Activated T-helper 2 cell treated with anti-CD3 and anti-CD28 coated beads, Interferon-gamma antibody, Interleukin-2, Interleukin-4, amounts not matched to agents 10 μg/mL and 5 μg/mL and 100 μg/mL, durations not matched to agents 14 hours and 24 hours and 36 hours (primary cell): ENCODE results near the gene PPT2. TPM values are rescaled to one million over a fixed set of nuclear protein-coding genes. Genes with fewer than 3 reads are reported as not detected.
"Not testable (repeated sequence)": the region's sequence is repeated elsewhere in the genome, so short reads cannot be mapped to it uniquely, and the experiment has no call there.

Experiments used
- DNase-seq: peaks from one replicate; pipeline ENCODE4 v3.0.0; 2021; ENCODE audit warnings: low spot score
- H3K27ac Mint-ChIP-seq: one replicate; pipeline ENCODE4 v1.8.0; 2021; ENCODE audit warnings: mixed read lengths
- H3K27me3 Mint-ChIP-seq: one replicate; pipeline ENCODE4 v1.8.0; 2021; ENCODE audit warnings: low read depth, mixed read lengths
- H3K36me3 Mint-ChIP-seq: one replicate; pipeline ENCODE4 v1.8.0; 2021; ENCODE audit warnings: low read depth, mixed read lengths
- H3K4me1 Mint-ChIP-seq: one replicate; pipeline ENCODE4 v1.8.0; 2021; ENCODE audit warnings: low read depth, mixed read lengths
- H3K4me3 Mint-ChIP-seq: one replicate; pipeline ENCODE4 v1.8.0; 2021; ENCODE audit warnings: low read depth, mild to moderate bottlenecking, moderate library complexity, mixed read lengths
- H3K9me3 Mint-ChIP-seq: one replicate; pipeline ENCODE4 v1.8.0; 2021; ENCODE audit warnings: mixed read lengths
- intact Hi-C: fragments of 100-400 bp; cut with micrococcal nuclease; formaldehyde crosslinking; loops from one replicate; pipeline ENCODE4 v1.15.1; 2023
- total RNA-seq: library from RNA; stranded (reverse); gene quantifications from 2 replicates; pipeline ENCODE4 v1.2.3, GENCODE V29; 2022

The PPT2 gene
- total RNA-seq, 1 donor from 2014 or later, result 11.5 TPM

- H3K36me3 Mint-ChIP-seq, result peaks cover 70% of the 10 kb centered on the region
- no peak for DNase-seq
- H3K27me3 Mint-ChIP-seq, result no peaks in the 10 kb centered on the region
- intact Hi-C loops, result no loop called here
- no peak within 1 kb of the TSS for H3K4me3 Mint-ChIP-seq
- H3K27ac Mint-ChIP-seq, result peak within 1 kb of the TSS; percentile 12
- peaks cover 41% of the 10 kb centered on the region for H3K4me1 Mint-ChIP-seq
- H3K9me3 Mint-ChIP-seq, result no peaks in the 10 kb centered on the region
Measured at GRCh38 chr6:32184084-32184640, 30.2 kb downstream of the PPT2 start, which contains the start of gene AGER. Gene AGER (minus strand): TSS chr6:32184253. CDS start chr6:32184222, 31 bp downstream.

- intact Hi-C loops, H3K27me3 Mint-ChIP-seq, H3K9me3 Mint-ChIP-seq, H3K4me3 Mint-ChIP-seq, DNase-seq: not testable (repeated sequence)
- Mint-ChIP-seq H3K4me1 (peaks cover 31% of the 10 kb centered on the region), H3K27ac (peak overlapping the region; percentile 80), H3K36me3 (peaks cover 68% of the 10 kb centered on the region)
Measured at GRCh38 chr6:32185681-32186131, 31.8 kb downstream of the PPT2 start.

DNA sequence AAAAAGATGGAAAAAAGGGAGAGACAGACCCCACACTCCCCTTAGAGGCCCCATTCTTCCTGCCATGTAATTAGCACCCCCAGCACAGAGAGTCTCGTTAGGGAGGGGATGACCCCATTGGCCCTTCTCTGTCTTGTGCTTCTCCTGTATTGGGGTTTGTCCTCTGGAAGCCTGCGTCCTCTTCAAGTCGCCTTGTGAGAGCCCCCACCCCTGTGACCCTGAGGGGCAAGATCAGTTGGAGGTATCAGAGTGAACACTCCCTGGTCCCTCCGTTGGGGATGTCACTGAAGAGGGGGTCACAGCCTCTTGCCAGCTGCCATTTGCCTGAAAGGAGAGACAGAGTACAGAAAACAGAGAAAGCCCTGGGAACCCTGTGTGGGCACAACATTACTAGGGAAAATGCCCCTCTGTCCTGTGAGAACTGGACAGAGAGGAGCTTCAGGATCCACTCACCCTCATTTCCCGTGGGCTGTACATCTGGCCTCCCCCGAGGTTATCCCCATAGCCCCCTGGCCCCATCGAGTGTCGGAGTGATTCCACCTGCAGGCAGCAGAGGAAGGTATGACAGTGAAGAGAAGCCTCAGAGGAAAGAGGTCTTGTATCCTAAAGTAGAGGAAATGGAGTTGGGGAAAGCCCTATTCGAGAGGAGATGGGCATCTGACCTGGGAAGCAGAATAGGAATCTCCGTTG, 32.4 kb downstream of the PPT2 start:
- intact Hi-C loops, H3K4me3 Mint-ChIP-seq, H3K9me3 Mint-ChIP-seq, DNase-seq, H3K27me3 Mint-ChIP-seq: not testable (repeated sequence)
- peak overlapping the region; percentile 80 for H3K27ac Mint-ChIP-seq
- peaks cover 33% of the 10 kb centered on the region for H3K4me1 Mint-ChIP-seq
- peaks cover 67% of the 10 kb centered on the region for H3K36me3 Mint-ChIP-seq

- Mint-ChIP-seq H3K36me3 (peaks cover 72% of the 10 kb centered on the region), H3K27me3 (no peaks in the 10 kb centered on the region), H3K4me3 (peak overlapping the region; percentile 14), H3K9me3 (no peaks in the 10 kb centered on the region), H3K27ac (peak overlapping the region; percentile 80), H3K4me1 (peaks cover 37% of the 10 kb centered on the region)
- intact Hi-C loops, result no loop called here
- no peak for DNase-seq
Measured at GRCh38 chr6:32187009-32187709, 33.2 kb downstream of the PPT2 start.

DNA sequence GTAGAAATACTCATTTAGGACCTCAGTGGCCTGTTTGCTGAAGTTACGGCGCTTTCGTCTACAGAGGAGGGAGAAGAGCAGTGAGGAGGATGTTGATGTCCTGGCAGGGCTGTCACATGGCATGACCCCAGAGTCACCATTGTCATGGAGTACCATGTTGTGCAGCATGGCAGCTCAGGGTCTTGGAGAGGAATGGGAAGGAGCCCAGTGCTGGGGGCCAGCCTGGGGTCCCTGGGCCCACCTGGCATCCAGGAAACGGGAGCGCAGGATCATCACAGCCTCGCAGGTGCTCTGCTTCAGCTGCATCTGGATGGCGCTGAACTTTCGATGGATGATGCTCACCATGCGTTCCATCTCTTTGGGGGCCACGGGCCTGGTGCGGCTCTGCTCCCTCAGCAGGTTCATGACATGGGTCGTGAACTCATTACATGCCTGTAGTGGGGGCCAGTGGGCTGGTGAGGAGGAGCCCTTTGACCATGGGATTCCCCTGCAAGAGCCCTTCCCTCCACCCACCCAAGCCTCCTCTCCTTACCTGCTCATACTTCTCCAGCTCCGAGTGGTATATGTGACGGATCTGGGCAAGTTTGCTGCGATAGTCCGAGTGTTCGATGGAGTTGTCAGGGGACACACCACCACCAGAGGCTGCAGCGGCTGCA, 33.9 kb downstream of the PPT2 start:
- H3K9me3 Mint-ChIP-seq, DNase-seq, intact Hi-C loops, H3K27me3 Mint-ChIP-seq: not testable (repeated sequence)
- H3K4me1 Mint-ChIP-seq, result peaks cover 38% of the 10 kb centered on the region
- H3K27ac Mint-ChIP-seq, result peak overlapping the region; percentile 57
- H3K4me3 Mint-ChIP-seq, result peak overlapping the region; percentile 19
- H3K36me3 Mint-ChIP-seq, result peaks cover 66% of the 10 kb centered on the region

DNA sequence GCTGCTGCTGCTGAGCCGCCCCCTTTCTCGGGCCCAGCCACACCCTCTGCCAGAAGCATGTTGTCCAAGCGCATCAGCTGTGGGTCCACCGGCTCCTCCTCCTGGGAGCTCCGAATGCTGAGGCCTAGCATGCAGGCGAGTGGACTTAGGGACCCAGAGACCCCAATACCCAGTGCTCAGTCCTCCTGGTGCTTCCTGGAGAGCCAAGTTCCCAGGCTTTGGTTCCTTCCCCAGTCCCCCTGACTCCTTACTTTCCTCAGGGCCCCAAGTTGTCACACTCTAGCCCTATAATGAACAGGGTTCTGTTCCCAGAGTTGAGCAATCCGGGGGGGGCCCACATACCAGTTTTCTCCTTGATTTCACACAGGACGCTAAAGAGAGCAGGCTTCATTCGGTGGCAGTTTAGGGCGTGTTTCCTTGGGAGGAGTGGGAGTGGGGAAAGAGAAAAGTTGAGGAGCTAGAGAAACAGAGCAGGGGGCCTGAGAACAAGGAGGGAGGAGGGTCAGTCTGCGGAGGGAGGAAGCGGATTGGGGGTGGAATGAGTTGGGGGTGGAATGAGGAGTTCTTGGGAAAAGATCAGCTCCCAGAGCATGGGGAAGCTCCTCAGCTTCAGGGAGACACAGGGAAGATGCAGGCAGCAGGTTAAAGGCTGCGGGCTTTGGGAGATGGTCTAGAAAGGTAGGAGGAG, 34.6 kb downstream of the PPT2 start:
- Mint-ChIP-seq H3K9me3 (no peaks in the 10 kb centered on the region), H3K27ac (peak overlapping the region; percentile 78), H3K36me3 (peaks cover 64% of the 10 kb centered on the region), H3K4me3 (peak overlapping the region; percentile 84), H3K4me1 (peaks cover 39% of the 10 kb centered on the region), H3K27me3 (no peaks in the 10 kb centered on the region)
- no peak for DNase-seq
- intact Hi-C loops, result no loop called here

DNA sequence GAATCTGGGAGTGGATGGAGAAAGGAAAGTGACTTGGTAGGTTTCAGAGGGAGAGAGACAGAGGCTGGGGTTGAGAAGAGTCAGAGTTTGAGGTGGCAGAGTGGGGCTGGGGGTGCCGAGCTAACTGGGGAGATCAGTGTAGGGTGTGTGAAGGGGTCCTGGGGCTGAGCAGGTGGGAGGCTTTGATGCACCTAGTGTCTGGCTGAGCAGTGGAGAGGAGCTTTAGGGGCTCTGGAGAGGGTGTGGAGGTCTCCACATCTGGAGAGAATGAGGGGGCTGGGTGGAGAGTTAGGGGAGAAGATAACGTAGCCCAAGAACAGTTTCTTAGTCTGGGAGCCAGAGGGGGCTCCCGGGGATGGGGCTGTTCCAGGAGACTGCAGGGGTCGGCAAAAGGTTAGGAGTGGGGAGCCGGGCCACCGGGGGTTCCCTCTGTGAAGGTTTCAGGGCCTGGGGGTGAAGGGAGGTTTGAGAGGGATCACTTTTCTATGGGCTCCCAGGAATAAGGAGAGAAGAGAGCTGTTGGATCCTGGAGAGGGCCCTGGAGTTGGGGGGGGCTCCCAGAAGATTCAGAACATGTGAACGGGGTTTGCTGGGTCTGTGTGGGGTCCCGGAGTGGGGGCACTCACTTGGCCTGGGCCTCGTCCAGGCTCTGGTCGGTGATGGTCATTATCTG, 35.3 kb downstream of the PPT2 start:
- peak overlapping the region; percentile 84 for H3K4me3 Mint-ChIP-seq
- intact Hi-C loops, result no loop called here
- H3K27ac Mint-ChIP-seq, result peak overlapping the region; percentile 78
- H3K4me1 Mint-ChIP-seq, result peaks cover 46% of the 10 kb centered on the region
- peaks cover 60% of the 10 kb centered on the region for H3K36me3 Mint-ChIP-seq
- H3K27me3 Mint-ChIP-seq, result no peaks in the 10 kb centered on the region
- no peak for DNase-seq
- H3K9me3 Mint-ChIP-seq, result no peaks in the 10 kb centered on the region

DNA sequence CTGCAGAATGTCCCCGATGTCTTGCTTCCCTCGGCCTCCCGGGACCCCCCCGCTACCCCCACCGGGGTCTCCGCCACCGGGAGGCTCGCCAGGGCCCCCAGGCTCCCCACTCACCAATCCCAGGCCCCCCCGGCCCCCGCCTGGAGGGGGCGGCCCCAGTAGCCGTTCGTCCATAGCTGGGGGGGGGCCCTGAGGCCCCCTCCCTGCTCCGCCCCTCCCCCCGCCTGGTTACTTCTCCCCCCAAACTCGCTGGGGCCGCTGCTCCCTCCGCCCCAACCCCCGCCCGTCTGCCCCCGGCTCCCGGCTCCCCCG, 35.8 kb downstream of the PPT2 start:
- no peaks in the 10 kb centered on the region for H3K9me3 Mint-ChIP-seq
- peak overlapping the region; percentile 78 for H3K27ac Mint-ChIP-seq
- peaks cover 49% of the 10 kb centered on the region for H3K4me1 Mint-ChIP-seq
- intact Hi-C loops, result loop anchor here (5.0 to 10.0 kb wide), 2 partner anchors 645 to 1013 kb away; partner anchors contain the start of genes HSD17B8, RXRB, SLC39A7 and TAP2
- DNase-seq, result no peak
- peaks cover 59% of the 10 kb centered on the region for H3K36me3 Mint-ChIP-seq
- no peaks in the 10 kb centered on the region for H3K27me3 Mint-ChIP-seq
- peak overlapping the region; percentile 84 for H3K4me3 Mint-ChIP-seq

DNA sequence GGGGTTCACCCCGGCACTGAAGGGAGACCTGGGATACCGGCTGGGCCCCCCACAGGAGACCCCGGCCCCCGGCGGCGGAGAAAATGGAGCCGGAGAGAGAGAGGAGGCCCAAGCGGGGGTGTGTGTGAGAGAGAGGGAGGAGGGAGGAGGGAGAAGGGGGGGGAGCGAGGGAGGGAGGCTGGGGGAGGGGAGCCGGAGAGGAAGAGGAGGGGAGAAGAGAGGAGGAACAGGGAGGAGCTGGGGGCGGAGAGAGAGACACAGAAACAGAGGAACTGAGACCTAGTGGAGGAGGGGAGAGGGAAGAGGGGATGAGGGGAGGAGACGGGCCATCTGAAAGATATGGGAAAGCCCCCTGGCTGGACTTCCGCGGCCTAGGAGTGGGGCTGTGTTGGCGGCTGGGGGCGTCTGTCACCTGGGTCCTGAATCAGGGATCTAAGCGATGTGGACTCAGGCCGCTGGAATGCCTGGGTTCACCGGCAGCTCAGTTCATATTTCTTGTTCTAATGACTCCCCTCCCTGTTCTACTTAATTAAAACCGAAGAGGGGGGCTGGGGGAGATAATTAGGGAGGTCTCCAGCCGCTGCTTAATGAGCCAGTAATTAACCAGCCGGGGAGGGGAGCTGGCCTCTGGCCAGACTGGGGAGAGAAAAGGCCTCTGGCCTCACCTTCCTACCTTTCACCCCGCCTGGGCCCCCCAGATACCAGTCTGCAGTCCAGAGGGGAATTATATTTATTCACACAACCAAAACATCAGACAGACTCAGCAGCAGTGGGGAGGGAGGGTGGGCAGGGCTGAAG, 36.3 kb downstream of the PPT2 start, which contains the start of gene PBX2:
Gene PBX2, minus strand, starts transcription at position 149 of the 798 bp plus-strand sequence. CDS start 287 bp downstream, outside the sequence.
- peak within 1 kb of the TSS; percentile 97 for H3K4me3 Mint-ChIP-seq
- peaks cover 59% of the 10 kb centered on the region for H3K36me3 Mint-ChIP-seq
- no peaks in the 10 kb centered on the region for H3K27me3 Mint-ChIP-seq
- H3K27ac Mint-ChIP-seq, result peak within 1 kb of the TSS; percentile 95
- intact Hi-C loops, result loop anchor here (5.0 to 10.0 kb wide), 2 partner anchors 645 to 1012 kb away; partner anchors contain the start of genes HSD17B8, RXRB, SLC39A7 and TAP2
- H3K9me3 Mint-ChIP-seq, result no peaks in the 10 kb centered on the region
- H3K4me1 Mint-ChIP-seq, result peaks cover 55% of the 10 kb centered on the region
- peak; percentile 79 for DNase-seq

DNA sequence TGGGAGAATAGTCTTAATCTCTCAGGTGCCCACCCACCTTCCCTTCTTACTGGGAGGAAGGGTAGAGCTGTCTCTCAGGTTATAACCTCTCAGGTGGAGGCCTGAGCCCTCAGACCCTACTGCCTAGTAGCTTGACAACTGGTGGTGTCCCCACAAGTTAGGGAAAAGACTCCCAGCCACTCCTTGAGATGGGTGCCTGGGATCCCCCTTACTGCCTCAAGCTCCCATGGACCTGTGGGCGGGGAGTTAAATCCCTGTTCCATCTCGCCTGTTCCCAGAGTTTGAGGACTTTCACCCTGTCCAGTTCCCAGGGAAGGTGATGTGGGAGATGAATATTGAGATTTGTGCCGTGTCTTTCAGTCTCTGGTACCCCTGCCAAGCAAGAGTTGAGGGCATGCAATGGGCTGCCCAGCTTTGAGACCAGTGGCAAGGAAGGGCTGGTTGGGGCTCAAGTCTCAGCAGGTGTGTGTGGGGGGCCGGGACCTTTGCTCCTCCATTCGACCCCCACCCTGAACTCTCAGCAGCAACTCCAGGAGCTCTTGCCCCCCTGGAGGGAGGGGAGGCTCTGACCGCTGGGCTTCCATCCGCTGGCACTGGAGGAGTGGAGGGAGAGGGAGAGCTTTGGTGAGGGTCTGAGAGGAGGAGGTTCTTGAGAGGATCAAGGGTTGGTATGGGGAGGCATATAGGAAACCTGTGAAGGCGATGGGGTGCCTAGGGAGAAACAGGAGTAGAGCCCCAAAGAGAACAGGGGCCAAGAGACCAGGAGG, 37.2 kb downstream of the PPT2 start:
- H3K36me3 Mint-ChIP-seq, result peaks cover 52% of the 10 kb centered on the region
- no peak for DNase-seq
- peaks cover 53% of the 10 kb centered on the region for H3K4me1 Mint-ChIP-seq
- intact Hi-C loops, result loop anchor here (5.0 to 10.0 kb wide), 2 partner anchors 644 to 1011 kb away; partner anchors contain the start of genes HSD17B8, RXRB, SLC39A7 and TAP2
- H3K4me3 Mint-ChIP-seq, result peak overlapping the region; percentile 97
- no peaks in the 10 kb centered on the region for H3K27me3 Mint-ChIP-seq
- H3K9me3 Mint-ChIP-seq, result no peaks in the 10 kb centered on the region
- peak overlapping the region; percentile 95 for H3K27ac Mint-ChIP-seq
